NCI-H446 (cell line): ENCODE data around the gene CAMTA1.
"Not testable (repeated sequence)": the region's sequence is repeated elsewhere in the genome, so short reads cannot be mapped to it uniquely, and the experiment has no call there.

ENCODE experiments used
- DNase-seq, 2 experiments: peaks; one replicate each; lab custom pipeline; 2025; lab: John Stamatoyannopoulos, UW

CAMTA1 gene

DNA sequence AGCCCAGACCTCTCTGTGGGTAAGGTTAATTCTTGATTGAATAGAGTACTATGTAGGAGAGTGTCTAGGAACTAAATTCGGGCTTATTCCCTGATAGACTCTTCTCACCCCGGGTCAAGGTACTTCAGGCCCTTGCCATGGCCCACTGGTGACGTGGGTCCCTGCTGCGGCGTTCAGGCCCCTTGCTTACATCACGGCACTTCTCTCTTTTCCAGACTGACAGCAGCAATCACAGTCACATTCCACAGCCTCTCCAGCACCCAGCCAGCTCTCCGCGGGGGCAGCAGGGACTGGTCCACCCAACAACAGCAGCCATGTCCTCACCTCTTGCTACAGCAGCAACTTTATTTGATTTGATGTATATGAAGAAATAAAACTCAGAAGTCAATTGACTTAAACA lies 584.6 kb downstream of the CAMTA1 start:
- no peak for DNase-seq

- no peak for DNase-seq
These were observed 586.7 kb downstream of the CAMTA1 start for GRCh38 chr1:7371926-7372325.

DNA sequence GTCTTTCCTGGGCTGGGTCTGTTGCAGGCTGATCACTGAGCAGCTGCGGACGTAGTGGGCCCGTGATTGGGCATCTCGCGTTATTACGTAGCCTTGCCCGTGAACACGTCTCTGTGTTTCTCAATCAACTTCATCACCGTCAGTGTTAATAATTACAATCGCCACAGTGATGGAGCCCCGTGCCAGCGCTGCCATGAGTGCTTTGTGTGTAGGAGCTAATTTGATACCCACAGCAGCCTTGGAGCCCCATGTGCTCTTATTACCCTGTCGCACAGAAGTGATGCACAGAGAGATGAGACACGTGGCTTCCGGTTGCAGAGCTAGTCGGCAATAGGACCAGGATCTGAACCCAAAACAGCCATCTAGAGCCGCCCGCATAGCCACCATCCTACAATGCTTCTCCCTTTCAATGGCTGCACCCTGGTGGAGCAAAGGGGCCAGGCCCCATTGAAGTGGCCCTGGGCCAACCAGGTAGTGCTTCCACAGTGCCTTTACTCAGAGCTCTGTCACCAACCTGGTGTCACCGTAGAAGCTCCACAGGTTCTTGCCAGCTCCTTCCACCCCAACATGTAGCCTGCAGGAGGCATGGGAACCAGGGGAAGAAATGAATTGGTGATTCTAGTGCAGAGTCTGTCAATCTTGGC lies 587.3 kb downstream of the CAMTA1 start:
- DNase-seq: no peak

GRCh38 chr1:7373251-7373650 lies 588.0 kb downstream of the CAMTA1 start:
- no peak for DNase-seq

GRCh38 chr1:7373876-7374562 lies 588.8 kb downstream of the CAMTA1 start:
- no peak for DNase-seq

DNA sequence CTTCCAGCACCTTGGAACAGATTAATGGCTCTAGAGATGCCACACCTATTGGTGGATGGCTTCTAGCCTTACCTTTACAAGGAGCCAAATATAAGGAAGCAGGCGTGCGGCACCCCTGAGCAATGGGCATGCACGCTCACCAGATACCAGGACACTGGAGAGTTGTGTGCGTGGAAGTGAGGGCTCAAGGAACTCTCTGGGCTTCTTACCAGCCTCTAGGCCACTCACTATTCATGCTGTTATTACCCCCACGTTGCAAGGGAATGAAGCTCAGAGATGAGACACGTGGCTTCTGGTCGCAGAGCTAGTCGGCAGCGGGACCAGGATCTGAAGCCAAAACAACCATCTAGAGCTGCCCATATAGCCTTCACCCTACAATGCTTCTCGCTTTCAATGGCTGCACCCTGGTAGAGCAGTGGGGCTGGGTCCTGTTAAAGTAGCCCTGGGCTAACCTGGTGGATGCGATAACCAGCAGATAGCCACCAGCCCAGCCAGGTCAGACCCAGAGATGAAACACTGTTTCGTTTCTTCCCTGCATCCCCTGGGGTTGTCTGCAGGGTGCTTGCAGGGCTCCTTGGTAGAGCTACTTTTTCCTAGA lies 589.4 kb downstream of the CAMTA1 start:
- DNase-seq: no peak

DNA sequence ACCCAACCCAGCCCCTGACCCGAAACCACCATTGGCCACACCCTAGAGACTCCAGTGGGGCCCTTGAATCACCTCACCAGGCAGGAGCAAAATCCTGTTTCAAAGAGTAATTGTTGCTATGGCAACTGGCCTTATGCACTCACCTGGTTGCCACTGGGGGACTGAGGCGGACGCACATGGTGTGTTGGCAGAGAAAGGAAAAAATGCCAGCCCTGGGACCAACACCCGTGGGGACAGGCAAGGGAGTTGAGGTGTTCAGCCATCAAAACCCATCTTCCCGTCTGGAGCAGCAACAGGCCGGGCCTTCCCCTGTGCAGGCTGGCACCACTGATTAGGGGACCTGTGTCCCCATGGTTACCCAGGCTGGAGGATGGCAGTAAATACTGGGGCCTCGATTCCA lies 590.1 kb downstream of the CAMTA1 start:
- no peak for DNase-seq

DNA sequence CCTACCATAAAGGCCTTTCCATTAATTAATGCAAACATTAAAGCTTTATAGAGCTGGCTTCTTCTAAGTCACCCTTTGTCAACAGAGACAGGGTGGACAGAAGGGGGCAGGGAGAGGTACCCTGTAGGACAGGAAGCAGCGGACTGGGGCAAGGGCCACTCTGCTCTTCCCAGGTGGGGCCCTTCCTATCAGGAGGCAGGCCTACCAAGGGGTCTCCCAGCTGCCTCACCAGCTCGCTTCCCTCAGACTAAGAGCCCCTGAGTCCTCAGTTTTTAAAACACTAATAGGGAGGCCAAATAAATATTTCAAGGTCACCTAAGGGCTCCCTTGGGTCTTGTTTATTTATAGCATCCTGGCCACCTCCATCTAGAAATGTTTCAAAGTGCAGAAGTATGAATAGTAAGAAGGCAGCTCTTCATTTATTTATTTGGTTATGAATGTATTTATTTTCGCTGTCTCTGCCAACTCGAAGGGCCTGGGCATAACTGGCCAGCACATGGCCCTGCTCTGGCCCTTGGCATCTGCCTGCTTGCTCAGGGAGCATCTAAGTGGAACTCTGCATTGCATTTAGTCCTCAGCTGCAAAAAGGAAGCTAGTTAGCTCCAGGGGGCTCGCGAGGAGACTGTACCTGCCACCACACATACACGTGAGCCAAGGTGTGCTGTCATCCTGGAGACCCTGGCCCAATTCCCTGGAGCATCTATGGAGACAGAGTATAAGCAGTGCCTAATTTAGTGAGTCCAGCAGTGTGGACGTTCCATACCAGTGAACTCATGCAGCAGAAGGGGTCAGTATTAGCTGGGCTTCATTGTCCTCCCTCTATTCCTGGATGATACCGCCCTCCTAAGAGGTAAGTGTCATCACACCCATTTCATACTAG lies 590.8 kb downstream of the CAMTA1 start:
- DNase-seq: no peak

GRCh38 chr1:7376676-7377075 lies 591.4 kb downstream of the CAMTA1 start:
- no peak for DNase-seq

DNA sequence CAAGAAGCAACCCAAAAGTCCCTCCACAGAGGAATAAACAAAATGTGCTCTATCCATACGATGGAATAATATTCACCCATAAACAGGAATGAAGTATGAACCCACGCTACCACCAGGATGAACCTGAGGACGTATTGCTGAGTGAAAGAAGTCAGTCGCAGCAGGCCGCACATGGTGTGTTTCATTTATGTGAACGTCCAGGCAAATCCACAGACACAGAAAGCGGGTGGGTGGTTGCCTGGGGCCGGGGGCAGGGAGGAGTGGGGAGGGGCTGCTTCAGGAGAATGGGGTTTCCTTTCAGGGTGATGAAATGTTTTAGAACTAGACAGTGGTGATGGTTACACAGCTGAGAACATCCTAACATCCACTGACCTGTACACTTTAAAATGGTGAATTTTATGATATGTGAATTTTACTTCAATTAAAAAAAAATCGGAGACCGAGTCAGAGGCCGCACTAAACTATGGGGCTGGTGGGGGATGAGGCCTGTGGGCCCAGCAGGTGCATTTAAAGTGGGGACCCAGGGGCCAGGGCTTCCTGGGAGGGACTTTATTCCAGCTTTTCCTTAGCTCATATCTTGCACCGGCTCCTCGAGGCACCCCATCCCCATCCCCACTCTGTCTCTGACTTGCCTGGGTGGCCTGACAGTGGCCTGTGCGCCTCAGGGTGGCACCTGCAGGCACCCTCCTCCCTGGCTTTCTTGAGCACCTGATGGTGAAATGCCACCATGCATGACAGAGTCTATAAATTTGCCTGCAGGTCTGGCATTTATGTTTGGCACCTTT lies 593.3 kb downstream of the CAMTA1 start:
- no peak for DNase-seq

DNA sequence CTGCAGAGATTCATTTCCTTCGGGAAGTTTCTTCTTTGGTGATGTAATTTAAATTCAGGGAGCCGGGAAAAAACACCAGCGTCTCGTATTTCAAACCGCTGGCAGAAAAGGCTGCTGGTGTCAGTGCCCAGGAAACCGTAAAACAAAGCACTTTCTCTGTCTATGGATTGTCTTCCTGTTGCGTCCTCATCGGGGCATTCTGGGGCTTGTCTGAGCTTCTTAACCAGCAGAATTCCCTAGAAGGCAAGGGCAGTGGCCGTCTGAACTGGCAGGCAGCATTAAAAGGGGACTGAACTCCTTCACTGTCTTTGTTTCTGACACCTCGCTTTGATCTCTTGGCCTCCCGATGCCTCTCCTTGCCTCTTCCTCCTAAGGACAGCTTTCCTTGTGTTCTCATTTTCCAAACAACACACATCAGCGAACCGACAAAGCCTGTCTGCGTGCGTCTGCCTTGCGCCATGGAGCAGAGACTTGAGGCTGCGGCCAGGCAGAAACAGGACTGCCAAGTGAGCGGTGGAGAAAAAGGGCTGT lies 594.3 kb downstream of the CAMTA1 start:
- DNase-seq: no peak

DNA sequence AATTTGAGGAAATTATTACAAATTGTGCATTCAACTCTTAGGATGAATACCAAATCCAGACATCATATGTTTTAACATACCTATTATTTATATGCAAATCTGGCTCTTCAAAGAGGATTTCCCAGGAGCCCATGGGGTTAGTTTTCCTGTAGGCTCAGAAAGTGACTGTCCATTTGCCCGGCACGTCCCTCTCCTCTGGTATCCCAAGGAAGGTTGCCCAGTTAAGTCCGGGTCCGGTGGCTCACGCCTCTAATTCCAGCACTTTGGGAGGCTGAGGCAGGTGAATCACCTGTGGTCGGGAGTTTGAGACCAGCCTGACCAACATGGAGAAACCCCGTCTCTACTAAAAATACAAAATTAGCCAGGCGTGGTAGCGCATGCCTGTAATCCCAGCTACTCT lies 594.8 kb downstream of the CAMTA1 start:
- DNase-seq: not testable (repeated sequence)

- no peak for DNase-seq
These were observed 595.5 kb downstream of the CAMTA1 start for GRCh38 chr1:7380712-7381111.

GRCh38 chr1:7381729-7382128 lies 596.5 kb downstream of the CAMTA1 start:
- not testable (repeated sequence) for DNase-seq

DNA sequence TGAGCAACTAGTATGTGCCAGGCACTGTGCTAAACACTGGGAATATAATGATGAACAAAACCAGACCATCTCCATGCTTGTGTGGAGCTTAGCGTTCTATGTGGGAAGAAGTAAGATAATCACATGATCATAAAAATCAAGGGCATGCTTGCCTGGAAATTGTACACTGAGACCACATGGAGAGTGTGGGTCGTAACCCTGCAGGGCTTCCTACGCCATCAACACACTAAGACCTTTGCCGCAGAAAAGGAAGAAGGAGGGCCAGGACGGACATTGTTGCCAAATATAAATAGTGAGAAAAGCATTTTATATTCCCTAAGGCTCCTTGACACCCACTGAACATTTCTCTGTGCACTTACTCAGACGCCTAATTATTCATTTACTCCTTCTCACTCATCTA lies 597.7 kb downstream of the CAMTA1 start:
- DNase-seq: no peak

DNA sequence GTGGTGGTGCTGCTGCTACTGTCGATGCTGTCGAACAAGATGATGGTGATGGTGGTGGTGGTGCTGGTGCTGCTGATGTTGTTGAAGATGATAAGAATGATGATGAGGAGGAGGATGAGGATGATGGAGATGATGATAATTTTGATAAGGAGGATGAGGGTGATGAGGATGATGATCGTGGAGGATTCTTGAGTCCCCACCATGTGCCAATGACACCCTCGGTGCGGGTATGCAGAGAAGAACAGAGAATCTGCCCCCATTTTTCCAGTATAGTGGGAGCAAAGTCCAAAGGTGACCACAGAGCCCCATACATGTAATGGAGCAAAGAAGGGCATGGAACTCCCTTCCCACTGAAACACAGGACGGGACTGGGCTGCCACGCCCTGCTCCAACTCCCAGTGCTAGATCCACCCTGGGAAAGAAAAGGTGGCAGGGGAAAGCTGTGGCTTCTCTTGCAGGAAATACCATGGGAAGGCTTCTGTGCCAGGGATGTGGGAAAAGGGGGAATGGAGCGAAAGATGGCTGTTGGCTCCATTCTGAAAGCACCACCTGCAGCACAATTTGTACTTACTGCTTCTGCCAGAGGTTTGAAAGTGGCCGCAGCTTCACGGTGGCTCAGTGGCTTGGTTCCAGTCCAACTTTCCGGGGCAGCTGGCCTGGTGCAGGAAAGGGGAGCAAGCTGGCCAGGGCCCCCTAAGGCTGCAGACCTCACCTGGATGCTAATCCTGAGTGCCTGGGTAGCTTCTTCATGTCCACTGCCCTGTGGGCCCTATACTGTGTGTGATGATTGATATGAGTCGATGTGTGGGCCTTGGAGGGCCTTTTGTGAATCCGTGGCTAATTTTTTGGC lies 598.6 kb downstream of the CAMTA1 start:
- DNase-seq: no peak

GRCh38 chr1:7384679-7385078 lies 599.4 kb downstream of the CAMTA1 start:
- DNase-seq: no peak

GRCh38 chr1:7385471-7386225 lies 600.4 kb downstream of the CAMTA1 start:
- no peak for DNase-seq

- DNase-seq: peak; percentile 78 to 85
These were observed 601.2 kb downstream of the CAMTA1 start for GRCh38 chr1:7386226-7387052.
